A549 (cell line): ENCODE data around the gene FRS3.

ENCODE experiments used
- BHLHE40 ChIP-seq: IDR thresholded peaks from 2 replicates; pipeline ENCODE4 v1.6.1; 2012; ENCODE audit warnings: low read depth, low read length, inconsistent platforms
- EP300 ChIP-seq, 2 experiments: fragments of >200 bp; sonication (Bioruptor Twin); formaldehyde crosslinking; IDR thresholded peaks; 2 replicates in 1 of 2; 3 replicates in 1 of 2; pipeline ENCODE4 v1.6.1; 2016 to 2017
- JUN ChIP-seq, 2 experiments: fragments of >200 bp; sonication (Bioruptor Twin); formaldehyde crosslinking; IDR thresholded peaks; 2 replicates in 1 of 2; 3 replicates in 1 of 2; pipeline ENCODE4 v1.6.1; 2016 to 2017
- MYC ChIP-seq: IDR thresholded peaks from 2 replicates; pipeline ENCODE4 v1.6.1; 2012; ENCODE audit warnings: mild to moderate bottlenecking, inconsistent platforms, low read length, improper control_type of control experiment, borderline replicate concordance
- NR3C1 ChIP-seq: fragments of >200 bp; sonication (Bioruptor Twin); formaldehyde crosslinking; IDR thresholded peaks from 3 replicates; pipeline ENCODE4 v1.6.1; 2017
- POLR2A ChIP-seq: IDR thresholded peaks from 2 replicates; pipeline ENCODE4 v1.6.1; 2012; ENCODE audit warnings: mild to moderate bottlenecking, low read length
- POLR2AphosphoS2 ChIP-seq: conservative IDR thresholded peaks from 2 replicates; pipeline ENCODE4 v1.6.1; 2012; ENCODE audit warnings: low read length, improper control_type of control experiment, inconsistent platforms
- RAD21 ChIP-seq, 2 experiments: fragments of >200 bp in 1 of 2; sonication (Bioruptor Twin) in 1 of 2; formaldehyde crosslinking in 1 of 2; IDR thresholded peaks in 1 of 2; conservative IDR thresholded peaks in 1 of 2; 2 replicates in 1 of 2; 3 replicates in 1 of 2; pipeline ENCODE4 v1.6.1; 2012 to 2018; ENCODE audit warnings: inconsistent platforms in 1 of 2
- SREBF2 ChIP-seq: fragments of 450-650 bp; IDR thresholded peaks from 2 replicates; pipeline ENCODE4 v1.6.1; 2014; ENCODE audit warnings: mild to moderate bottlenecking, moderate library complexity
- TF ChIP-seq, protein P1 (sequence below): fragments of >200 bp; sonication (Bioruptor Twin); formaldehyde crosslinking; IDR thresholded peaks from 3 replicates; pipeline ENCODE4 v1.5.1; 2016
- TF ChIP-seq, protein P2 (sequence below): fragments of 150-350 bp; IDR thresholded peaks from 2 replicates; pipeline ENCODE4 v1.6.1; 2014; ENCODE audit warnings: low read depth, mild to moderate bottlenecking, low read length
- TF ChIP-seq, protein P3 (sequence below): fragments of 450-650 bp; IDR thresholded peaks from 2 replicates; pipeline ENCODE4 v1.6.1; 2014; ENCODE audit warnings: antibody characterized with exemption
- TF ChIP-seq, protein P4 (sequence below): IDR thresholded peaks from 2 replicates; pipeline ENCODE4 v1.6.1; 2012
- TF ChIP-seq, protein P5 (sequence below): IDR thresholded peaks from 2 replicates; pipeline ENCODE4 v1.6.1; 2012

DNA sequence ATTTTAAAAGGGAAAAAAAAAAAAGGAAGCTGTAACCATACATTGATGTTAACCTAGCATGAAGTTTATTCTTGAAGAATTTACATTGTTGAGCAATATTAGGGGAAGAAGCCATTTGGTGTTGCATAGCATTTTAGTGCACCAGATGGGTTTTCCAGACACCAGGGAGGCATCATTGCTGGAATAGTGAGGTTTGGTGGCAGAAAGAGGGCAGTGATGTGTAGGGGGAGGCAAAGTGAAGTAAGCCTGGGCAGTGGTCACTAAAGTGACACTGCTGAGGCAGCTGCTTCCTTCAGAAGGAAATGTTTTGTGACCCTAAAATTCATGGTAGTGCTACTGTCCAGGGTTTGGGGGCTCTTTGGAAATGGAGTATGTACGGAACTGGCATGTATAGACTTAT lies 10.3 kb upstream of the FRS3 start:
- TF ChIP-seq MYC (no peak), POLR2AphosphoS2 (no peak), POLR2A (no peak), EP300 (IDR thresholded peaks at IDR 0.05) (no peak), JUN (IDR thresholded peaks at IDR 0.05) (no peak), NR3C1 (no peak), BHLHE40 (no peak), SREBF2 (no peak), RAD21 (conservative IDR thresholded peaks at IDR 0.05 in 1 of 2, IDR thresholded peaks at IDR 0.05 in 1 of 2) (no peak)
- TF ChIP-seq, protein P1, sequence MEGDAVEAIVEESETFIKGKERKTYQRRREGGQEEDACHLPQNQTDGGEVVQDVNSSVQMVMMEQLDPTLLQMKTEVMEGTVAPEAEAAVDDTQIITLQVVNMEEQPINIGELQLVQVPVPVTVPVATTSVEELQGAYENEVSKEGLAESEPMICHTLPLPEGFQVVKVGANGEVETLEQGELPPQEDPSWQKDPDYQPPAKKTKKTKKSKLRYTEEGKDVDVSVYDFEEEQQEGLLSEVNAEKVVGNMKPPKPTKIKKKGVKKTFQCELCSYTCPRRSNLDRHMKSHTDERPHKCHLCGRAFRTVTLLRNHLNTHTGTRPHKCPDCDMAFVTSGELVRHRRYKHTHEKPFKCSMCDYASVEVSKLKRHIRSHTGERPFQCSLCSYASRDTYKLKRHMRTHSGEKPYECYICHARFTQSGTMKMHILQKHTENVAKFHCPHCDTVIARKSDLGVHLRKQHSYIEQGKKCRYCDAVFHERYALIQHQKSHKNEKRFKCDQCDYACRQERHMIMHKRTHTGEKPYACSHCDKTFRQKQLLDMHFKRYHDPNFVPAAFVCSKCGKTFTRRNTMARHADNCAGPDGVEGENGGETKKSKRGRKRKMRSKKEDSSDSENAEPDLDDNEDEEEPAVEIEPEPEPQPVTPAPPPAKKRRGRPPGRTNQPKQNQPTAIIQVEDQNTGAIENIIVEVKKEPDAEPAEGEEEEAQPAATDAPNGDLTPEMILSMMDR = no peak
- TF ChIP-seq, protein P2, sequence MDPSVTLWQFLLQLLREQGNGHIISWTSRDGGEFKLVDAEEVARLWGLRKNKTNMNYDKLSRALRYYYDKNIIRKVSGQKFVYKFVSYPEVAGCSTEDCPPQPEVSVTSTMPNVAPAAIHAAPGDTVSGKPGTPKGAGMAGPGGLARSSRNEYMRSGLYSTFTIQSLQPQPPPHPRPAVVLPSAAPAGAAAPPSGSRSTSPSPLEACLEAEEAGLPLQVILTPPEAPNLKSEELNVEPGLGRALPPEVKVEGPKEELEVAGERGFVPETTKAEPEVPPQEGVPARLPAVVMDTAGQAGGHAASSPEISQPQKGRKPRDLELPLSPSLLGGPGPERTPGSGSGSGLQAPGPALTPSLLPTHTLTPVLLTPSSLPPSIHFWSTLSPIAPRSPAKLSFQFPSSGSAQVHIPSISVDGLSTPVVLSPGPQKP = no peak
- TF ChIP-seq, protein P3, sequence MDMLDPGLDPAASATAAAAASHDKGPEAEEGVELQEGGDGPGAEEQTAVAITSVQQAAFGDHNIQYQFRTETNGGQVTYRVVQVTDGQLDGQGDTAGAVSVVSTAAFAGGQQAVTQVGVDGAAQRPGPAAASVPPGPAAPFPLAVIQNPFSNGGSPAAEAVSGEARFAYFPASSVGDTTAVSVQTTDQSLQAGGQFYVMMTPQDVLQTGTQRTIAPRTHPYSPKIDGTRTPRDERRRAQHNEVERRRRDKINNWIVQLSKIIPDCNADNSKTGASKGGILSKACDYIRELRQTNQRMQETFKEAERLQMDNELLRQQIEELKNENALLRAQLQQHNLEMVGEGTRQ = no peak
- TF ChIP-seq, protein P4, sequence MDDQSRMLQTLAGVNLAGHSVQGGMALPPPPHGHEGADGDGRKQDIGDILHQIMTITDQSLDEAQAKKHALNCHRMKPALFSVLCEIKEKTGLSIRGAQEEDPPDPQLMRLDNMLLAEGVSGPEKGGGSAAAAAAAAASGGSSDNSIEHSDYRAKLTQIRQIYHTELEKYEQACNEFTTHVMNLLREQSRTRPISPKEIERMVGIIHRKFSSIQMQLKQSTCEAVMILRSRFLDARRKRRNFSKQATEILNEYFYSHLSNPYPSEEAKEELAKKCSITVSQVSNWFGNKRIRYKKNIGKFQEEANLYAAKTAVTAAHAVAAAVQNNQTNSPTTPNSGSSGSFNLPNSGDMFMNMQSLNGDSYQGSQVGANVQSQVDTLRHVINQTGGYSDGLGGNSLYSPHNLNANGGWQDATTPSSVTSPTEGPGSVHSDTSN = no peak
- TF ChIP-seq, protein P5, sequence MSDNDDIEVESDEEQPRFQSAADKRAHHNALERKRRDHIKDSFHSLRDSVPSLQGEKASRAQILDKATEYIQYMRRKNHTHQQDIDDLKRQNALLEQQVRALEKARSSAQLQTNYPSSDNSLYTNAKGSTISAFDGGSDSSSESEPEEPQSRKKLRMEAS = no peak
